IMR-90 (cell line): ENCODE measurements around the gene ZNF774. TPM values are rescaled to one million over a fixed set of nuclear protein-coding genes. Genes with fewer than 3 reads are reported as not detected.

Experiments used
- ATAC-seq: fragments of 200-7000 bp; cut with Tn5 transposase; 2 replicates; pipeline ENCODE4 v1.9.1; 2020; ENCODE audit warnings: low read depth, mild to moderate bottlenecking, moderate library complexity
- BruUV-seq: library from RNA; stranded (reverse); fragments of 400-500 nt; replicated peaks from 2 replicates; lab custom pipeline; 2021; lab: Mats Ljungman, UMichigan
- CTCF ChIA-PET: fragments of 300-600 bp; formaldehyde crosslinking; extraction: SDS; loops from one replicate; lab custom pipeline; 2021; ENCODE audit warnings: antibody characterized with exemption; lab: Yijun Ruan, JAX
- POLR2A ChIA-PET: fragments of 300-600 bp; sonication (Branson Sonifier 250); formaldehyde crosslinking; loops from one replicate; lab custom pipeline; 2022; ENCODE audit warnings: antibody characterized with exemption; ENCODE audit not compliant: unreplicated experiment; lab: Charles Lee
- DNase-seq: peaks from one replicate; pipeline ENCODE4 v3.0.0; 2013
- H2AFZ ChIP-seq: replicated peaks from 2 replicates; pipeline ENCODE3; 2013; ENCODE audit warnings: low read length, mild to moderate bottlenecking; ENCODE audit not compliant: poor library complexity
- H2AK5ac ChIP-seq: 2 replicates; pipeline ENCODE4 v1.6.1; 2013; ENCODE audit warnings: low read depth, low read length, inconsistent platforms
- H2AK9ac ChIP-seq: replicated peaks from 2 replicates; pipeline ENCODE3; 2013; ENCODE audit warnings: mild to moderate bottlenecking, low read depth, low read length, moderate library complexity; ENCODE audit not compliant: poor library complexity
- H2BK120ac ChIP-seq: 2 replicates; pipeline ENCODE4 v1.6.1; 2013; ENCODE audit warnings: low read depth, low read length, inconsistent platforms
- H2BK15ac ChIP-seq: 3 replicates; pipeline ENCODE4 v1.6.1; 2013; ENCODE audit warnings: low read depth, low read length, inconsistent platforms
- H2BK20ac ChIP-seq: 2 replicates; pipeline ENCODE4 v1.6.1; 2013; ENCODE audit warnings: low read depth, mild to moderate bottlenecking, inconsistent platforms, low read length, moderate library complexity
- H2BK5ac ChIP-seq: 2 replicates; pipeline ENCODE4 v1.6.1; 2013; ENCODE audit warnings: mild to moderate bottlenecking, low read depth, low read length, inconsistent platforms; ENCODE audit not compliant: poor library complexity, severe bottlenecking
- H3K14ac ChIP-seq: replicated peaks from 2 replicates; pipeline ENCODE4 v1.6.1; 2013; ENCODE audit warnings: low read depth, low read length, inconsistent platforms
- H3K18ac ChIP-seq: 2 replicates; pipeline ENCODE4 v1.6.1; 2013; ENCODE audit warnings: low read depth, low read length, control low read depth
- H3K23ac ChIP-seq: 2 replicates; pipeline ENCODE4 v1.6.1; 2013; ENCODE audit warnings: low read depth, low read length, inconsistent platforms
- H3K27ac ChIP-seq: 2 replicates; pipeline ENCODE4 v1.5.1; 2013; ENCODE audit warnings: mild to moderate bottlenecking, control low read depth, low read length; ENCODE audit not compliant: insufficient read depth
- H3K27me3 ChIP-seq: 2 replicates; pipeline ENCODE4 v1.6.1; 2013; ENCODE audit warnings: low read length; ENCODE audit not compliant: control insufficient read depth, insufficient read depth
- H3K36me3 ChIP-seq: 2 replicates; pipeline ENCODE4 v1.6.1; 2013; ENCODE audit warnings: low read length, mixed read lengths; ENCODE audit not compliant: control insufficient read depth, insufficient read depth
- H3K4ac ChIP-seq: 2 replicates; pipeline ENCODE4 v1.6.1; 2013; ENCODE audit warnings: low read depth, low read length, inconsistent platforms
- H3K4me1 ChIP-seq: 2 replicates; pipeline ENCODE4 v1.6.1; 2013; ENCODE audit warnings: low read length, mixed read lengths; ENCODE audit not compliant: control insufficient read depth, insufficient read depth
- H3K4me2 ChIP-seq: 2 replicates; pipeline ENCODE4 v1.6.1; 2013; ENCODE audit warnings: low read depth, mild to moderate bottlenecking, control low read depth, low read length, moderate library complexity
- H3K4me3 ChIP-seq: 2 replicates; pipeline ENCODE4 v1.5.1; 2013; ENCODE audit warnings: low read depth, mild to moderate bottlenecking, control low read depth, low read length, moderate library complexity; ENCODE audit not compliant: insufficient read depth
- H3K56ac ChIP-seq: 2 replicates; pipeline ENCODE4 v1.6.1; 2013; ENCODE audit warnings: low read length, inconsistent platforms; ENCODE audit not compliant: insufficient read depth; ENCODE audit errors: extremely low read depth
- H3K79me1 ChIP-seq, 2 experiments: 2 replicates each; pipeline ENCODE4 v1.6.1; 2013; ENCODE audit warnings: low read length in 2 of 2, inconsistent platforms in 1 of 2, low read depth in 1 of 2
- H3K9ac ChIP-seq: 2 replicates; pipeline ENCODE4 v1.6.1; 2013; ENCODE audit warnings: low read depth, low read length, control low read depth
- H3K9me1 ChIP-seq: 2 replicates; pipeline ENCODE4 v1.6.1; 2013; ENCODE audit warnings: low read length, inconsistent platforms; ENCODE audit not compliant: insufficient read depth
- H3K9me3 ChIP-seq: 2 replicates; pipeline ENCODE4 v1.6.1; 2013; ENCODE audit warnings: low read length; ENCODE audit not compliant: control insufficient read depth, insufficient read depth
- H4K20me1 ChIP-seq: 2 replicates; pipeline ENCODE4 v1.6.1; 2013; ENCODE audit warnings: low read length, inconsistent platforms; ENCODE audit not compliant: insufficient read depth
- H4K5ac ChIP-seq: 2 replicates; pipeline ENCODE4 v1.6.1; 2013; ENCODE audit warnings: mild to moderate bottlenecking, low read depth, low read length, control low read depth
- H4K8ac ChIP-seq, 2 experiments: 2 replicates each; pipeline ENCODE4 v1.6.1; 2013; ENCODE audit warnings: low read depth in 2 of 2, low read length in 2 of 2, control low read depth in 1 of 2, inconsistent platforms in 1 of 2
- H4K91ac ChIP-seq: 2 replicates; pipeline ENCODE4 v1.6.1; 2013; ENCODE audit warnings: low read depth, low read length, inconsistent platforms; ENCODE audit not compliant: insufficient read depth
- MAFK ChIP-seq: IDR thresholded peaks from 2 replicates; pipeline ENCODE4 v1.6.1; 2012; ENCODE audit warnings: low read depth, low read length, improper control_type of control experiment
- MAZ ChIP-seq: IDR thresholded peaks from 2 replicates; pipeline ENCODE4 v1.6.1; 2012; ENCODE audit warnings: low read depth, mild to moderate bottlenecking, low read length, improper control_type of control experiment, moderate library complexity, borderline replicate concordance
- SMC3 ChIP-seq: fragments of 150-350 bp; IDR thresholded peaks from 2 replicates; pipeline ENCODE4 v1.6.1; 2016; ENCODE audit warnings: low read depth, mild to moderate bottlenecking, antibody characterized with exemption, low read length, moderate library complexity
- WGBS, 2 experiments: methylation state at CpG; one replicate each; pipeline versions ENCODE4 v1.1.5 to v1.1.7; 2013; ENCODE audit warnings: missing lambda C conversion rate in 2 of 2; ENCODE audit not compliant: insufficient read length in 1 of 2; ENCODE audit errors: extremely low coverage in 2 of 2; 5-methylcytosine and 5-hydroxymethylcytosine counted together
- dilution Hi-C: fragments of 300-500 bp; cut with HindIII; formaldehyde crosslinking; loops from one replicate; pipeline ENCODE4 v1.14.3; 2018; ENCODE audit warnings: low sequenced_read_pairs; ENCODE audit not compliant: unreplicated experiment
- in situ Hi-C: fragments of 300-500 bp; cut with MboI; formaldehyde crosslinking; loops from 3 replicates; pipeline ENCODE4 v1.14.3; 2019; ENCODE audit warnings: low sequenced_read_pairs, inconsistent platforms, mixed read lengths
- intact Hi-C: fragments of 100-400 bp; cut with micrococcal nuclease; formaldehyde crosslinking; loops from 2 replicates; pipeline ENCODE4 v1.10.0; 2022
- polyA plus RNA-seq, 3 experiments: library from polyadenylated mRNA; depleted of rRNA; stranded (reverse); fragments of >200 nt; gene quantifications; 2 replicates each; pipeline ENCODE4 v1.2.3, GENCODE V29; 2012; ENCODE audit warnings: low replicate concordance in 1 of 3
- total RNA-seq: library from RNA; depleted of rRNA; stranded (reverse); fragments of >200 nt; gene quantifications from 2 replicates; pipeline ENCODE4 v1.2.3, GENCODE V29; 2012
- TF ChIP-seq, protein P1 (sequence below): conservative IDR thresholded peaks from 2 replicates; pipeline ENCODE4 v1.5.1; 2012; ENCODE audit warnings: mild to moderate bottlenecking, low read depth, low read length, improper control_type of control experiment

The ZNF774 gene
- total and polyA plus RNA-seq, 2 of the 4 experiments (the other 2 are of a cell fraction), result 0.91 to 1.1 TPM

DNA sequence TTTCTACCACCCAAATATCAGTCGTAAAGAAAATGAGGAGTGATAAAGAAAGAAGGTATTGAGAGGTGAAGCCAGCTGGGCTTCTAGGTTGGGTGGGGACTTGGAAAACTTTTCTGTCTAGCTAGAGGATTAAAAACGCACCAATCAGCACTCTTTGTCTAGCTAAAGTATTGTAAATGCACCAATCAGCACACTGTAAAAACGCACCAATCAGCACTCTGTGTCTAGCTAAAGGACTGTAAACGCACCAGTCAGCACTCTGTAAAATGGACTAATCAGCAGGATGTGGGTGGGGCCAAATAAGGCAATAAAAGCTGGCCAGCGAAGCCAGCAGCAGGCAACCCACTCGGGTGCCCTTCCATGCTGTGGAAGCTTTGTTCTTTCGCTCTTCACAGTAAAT lies 23.0 kb downstream of the ZNF774 start:
- dilution Hi-C loops (no loop called here), in situ Hi-C loops (no loop called here), intact Hi-C loops (no loop called here)
- H3K79me1 ChIP-seq, result no peaks in the 10 kb centered on the region
- no peaks in the 10 kb centered on the region for H3K27me3 ChIP-seq
- H4K8ac ChIP-seq, result no peak overlapping the region
- H3K27ac ChIP-seq, result no peak overlapping the region
- no peak overlapping the region for H3K4ac ChIP-seq
- no peak overlapping the region for H3K4me3 ChIP-seq
- no peak overlapping the region for H2BK20ac ChIP-seq
- no peak overlapping the region for H2BK5ac ChIP-seq
- no CpG with 5 or more reads among the region's 7 CpGs for whole genome bisulfite sequencing, 2 experiments
- no peak overlapping the region for H2AFZ ChIP-seq
- no peak overlapping the region for H3K9ac ChIP-seq
- no peak overlapping the region for H4K91ac ChIP-seq
- H3K9me1 ChIP-seq, result no peaks in the 10 kb centered on the region
- no peak overlapping the region for H2AK5ac ChIP-seq
- H3K9me3 ChIP-seq, result peaks cover 8% of the 10 kb centered on the region
- POLR2A ChIA-PET, result no interaction called here
- BruUV-seq, result no TSS peak
- no peak overlapping the region for H3K23ac ChIP-seq
- no peak overlapping the region for H3K56ac ChIP-seq
- H4K20me1 ChIP-seq, result no peaks in the 10 kb centered on the region
- no peak overlapping the region for H3K14ac ChIP-seq
- H3K4me1 ChIP-seq, result no peaks in the 10 kb centered on the region
- ATAC-seq (no peak), DNase-seq (no peak)
- no peak overlapping the region for H2AK9ac ChIP-seq
- H2BK120ac ChIP-seq, result no peak overlapping the region
- no peak overlapping the region for H3K18ac ChIP-seq
- H3K4me2 ChIP-seq, result no peak overlapping the region
- H3K36me3 ChIP-seq, result no peaks in the 10 kb centered on the region
- no peak overlapping the region for H2BK15ac ChIP-seq
- CTCF ChIA-PET, result no interaction called here
- H4K5ac ChIP-seq, result no peak overlapping the region
- TF ChIP-seq MAZ (no peak), MAFK (peak; percentile 82), SMC3 (no peak)
- TF ChIP-seq, protein P1, sequence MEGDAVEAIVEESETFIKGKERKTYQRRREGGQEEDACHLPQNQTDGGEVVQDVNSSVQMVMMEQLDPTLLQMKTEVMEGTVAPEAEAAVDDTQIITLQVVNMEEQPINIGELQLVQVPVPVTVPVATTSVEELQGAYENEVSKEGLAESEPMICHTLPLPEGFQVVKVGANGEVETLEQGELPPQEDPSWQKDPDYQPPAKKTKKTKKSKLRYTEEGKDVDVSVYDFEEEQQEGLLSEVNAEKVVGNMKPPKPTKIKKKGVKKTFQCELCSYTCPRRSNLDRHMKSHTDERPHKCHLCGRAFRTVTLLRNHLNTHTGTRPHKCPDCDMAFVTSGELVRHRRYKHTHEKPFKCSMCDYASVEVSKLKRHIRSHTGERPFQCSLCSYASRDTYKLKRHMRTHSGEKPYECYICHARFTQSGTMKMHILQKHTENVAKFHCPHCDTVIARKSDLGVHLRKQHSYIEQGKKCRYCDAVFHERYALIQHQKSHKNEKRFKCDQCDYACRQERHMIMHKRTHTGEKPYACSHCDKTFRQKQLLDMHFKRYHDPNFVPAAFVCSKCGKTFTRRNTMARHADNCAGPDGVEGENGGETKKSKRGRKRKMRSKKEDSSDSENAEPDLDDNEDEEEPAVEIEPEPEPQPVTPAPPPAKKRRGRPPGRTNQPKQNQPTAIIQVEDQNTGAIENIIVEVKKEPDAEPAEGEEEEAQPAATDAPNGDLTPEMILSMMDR, result no peak
